Bronchial epithelial cell (primary cell): ENCODE results near the gene ICAM4. TPM values are rescaled to one million over a fixed set of nuclear protein-coding genes. Genes with fewer than 3 reads are reported as not detected.

ENCODE experiments used
- DNase-seq: peaks from one replicate; pipeline ENCODE4 v3.0.0-alpha.2; 2010; ENCODE audit warnings: low read depth
- FAIRE-seq: peaks from 2 replicates; lab custom pipeline; 2011; peaks lifted over from hg19 to GRCh38; lab: Jason Lieb, UNC
- H3K27me3 ChIP-seq: 2 replicates; pipeline ENCODE4 v1.5.1; 2011; ENCODE audit warnings: low read length; ENCODE audit not compliant: control insufficient read depth, insufficient read depth
- H3K36me3 ChIP-seq: 2 replicates; pipeline ENCODE4 v1.5.1; 2011; ENCODE audit warnings: low read length; ENCODE audit not compliant: control insufficient read depth, insufficient read depth
- H3K4me3 ChIP-seq: 2 replicates; pipeline ENCODE4 v1.5.1; 2011; ENCODE audit warnings: mild to moderate bottlenecking, low read depth, low read length, control low read depth
- total RNA-seq: library from RNA; depleted of rRNA; stranded (reverse); fragments of >200 nt; gene quantifications from 2 replicates; pipeline ENCODE4 v1.2.1, GENCODE V29; 2014
- TF ChIP-seq, protein P1 (sequence below): IDR thresholded peaks from 2 replicates; pipeline ENCODE4 v1.5.1; 2011; ENCODE audit warnings: mild to moderate bottlenecking, moderate library complexity, low read length, control low read depth, inconsistent platforms; ENCODE audit not compliant: insufficient read depth, severe bottlenecking

ICAM4 gene
- total RNA-seq, 1 donor from 2014 or later = 10.8 TPM

DNA sequence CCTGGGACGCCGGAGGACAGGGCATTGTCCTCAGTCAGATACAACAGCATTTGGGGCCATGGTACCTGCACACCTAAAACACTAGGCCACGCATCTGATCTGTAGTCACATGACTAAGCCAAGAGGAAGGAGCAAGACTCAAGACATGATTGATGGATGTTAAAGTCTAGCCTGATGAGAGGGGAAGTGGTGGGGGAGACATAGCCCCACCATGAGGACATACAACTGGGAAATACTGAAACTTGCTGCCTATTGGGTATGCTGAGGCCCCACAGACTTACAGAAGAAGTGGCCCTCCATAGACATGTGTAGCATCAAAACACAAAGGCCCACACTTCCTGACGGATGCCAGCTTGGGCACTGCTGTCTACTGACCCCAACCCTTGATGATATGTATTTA, 1.4 kb upstream of the ICAM4 start:
- DNase-seq = no peak
- H3K27me3 ChIP-seq = no peaks in the 10 kb centered on the region
- TF ChIP-seq, protein P1, sequence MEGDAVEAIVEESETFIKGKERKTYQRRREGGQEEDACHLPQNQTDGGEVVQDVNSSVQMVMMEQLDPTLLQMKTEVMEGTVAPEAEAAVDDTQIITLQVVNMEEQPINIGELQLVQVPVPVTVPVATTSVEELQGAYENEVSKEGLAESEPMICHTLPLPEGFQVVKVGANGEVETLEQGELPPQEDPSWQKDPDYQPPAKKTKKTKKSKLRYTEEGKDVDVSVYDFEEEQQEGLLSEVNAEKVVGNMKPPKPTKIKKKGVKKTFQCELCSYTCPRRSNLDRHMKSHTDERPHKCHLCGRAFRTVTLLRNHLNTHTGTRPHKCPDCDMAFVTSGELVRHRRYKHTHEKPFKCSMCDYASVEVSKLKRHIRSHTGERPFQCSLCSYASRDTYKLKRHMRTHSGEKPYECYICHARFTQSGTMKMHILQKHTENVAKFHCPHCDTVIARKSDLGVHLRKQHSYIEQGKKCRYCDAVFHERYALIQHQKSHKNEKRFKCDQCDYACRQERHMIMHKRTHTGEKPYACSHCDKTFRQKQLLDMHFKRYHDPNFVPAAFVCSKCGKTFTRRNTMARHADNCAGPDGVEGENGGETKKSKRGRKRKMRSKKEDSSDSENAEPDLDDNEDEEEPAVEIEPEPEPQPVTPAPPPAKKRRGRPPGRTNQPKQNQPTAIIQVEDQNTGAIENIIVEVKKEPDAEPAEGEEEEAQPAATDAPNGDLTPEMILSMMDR = no peak
- FAIRE-seq = no peak
- peaks cover 3% of the 10 kb centered on the region for H3K36me3 ChIP-seq
- H3K4me3 ChIP-seq = no peak overlapping the region

DNA sequence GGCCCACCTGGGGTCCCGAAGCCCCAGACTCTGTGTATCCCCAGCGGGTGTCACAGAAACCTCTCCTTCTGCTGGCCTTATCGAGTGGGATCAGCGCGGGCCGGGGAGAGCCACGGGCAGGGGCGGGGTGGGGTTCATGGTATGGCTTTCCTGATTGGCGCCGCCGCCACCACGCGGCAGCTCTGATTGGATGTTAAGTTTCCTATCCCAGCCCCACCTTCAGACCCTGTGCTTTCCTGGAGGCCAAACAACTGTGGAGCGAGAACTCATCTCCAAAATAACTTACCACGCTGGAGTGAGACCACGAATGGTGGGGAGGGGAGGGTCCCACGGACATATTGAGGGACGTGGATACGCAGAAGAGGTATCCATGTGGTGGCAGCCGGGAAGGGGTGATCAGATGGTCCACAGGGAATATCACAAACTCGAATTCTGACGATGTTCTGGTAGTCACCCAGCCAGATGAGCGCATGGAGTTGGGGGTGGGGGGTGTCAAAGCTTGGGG, 2.0 kb downstream of the ICAM4 start:
- TF ChIP-seq, protein P1 = no peak
- no peaks in the 10 kb centered on the region for H3K27me3 ChIP-seq
- FAIRE-seq (no peak), DNase-seq (peak; percentile 59)
- H3K36me3 ChIP-seq = peaks cover 13% of the 10 kb centered on the region
- peak overlapping the region; percentile 67 for H3K4me3 ChIP-seq

DNA sequence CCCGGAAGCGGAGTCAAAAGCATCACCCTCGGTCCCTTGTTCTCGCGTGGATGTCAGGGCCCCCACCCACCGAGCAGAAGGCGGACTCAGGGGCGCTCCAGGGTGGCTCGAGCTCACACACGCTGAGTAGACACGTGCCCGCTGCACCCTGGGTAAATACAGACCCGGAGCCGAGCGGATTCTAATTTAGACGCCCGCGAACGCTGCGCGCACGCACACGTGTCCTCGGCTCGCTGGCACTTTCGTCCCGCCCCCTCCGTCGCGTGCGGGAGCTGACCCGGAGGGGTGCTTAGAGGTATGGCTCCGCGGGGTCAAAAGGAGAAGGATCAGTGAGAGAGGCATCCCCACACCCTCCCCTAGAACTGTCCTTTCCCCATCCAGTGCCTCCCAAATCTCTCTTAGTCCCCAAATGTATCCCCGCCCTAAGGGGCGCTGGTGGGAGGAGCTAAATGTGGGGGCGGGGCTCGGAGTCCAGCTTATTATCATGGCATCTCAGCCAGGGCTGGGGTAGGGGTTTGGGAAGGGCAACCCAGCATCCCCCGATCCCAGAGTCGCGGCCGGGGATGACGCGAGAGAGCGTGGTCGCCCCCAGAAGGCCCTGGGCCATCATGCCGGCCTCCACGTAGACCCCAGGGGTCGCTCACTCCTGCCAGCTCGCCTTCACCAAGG, 2.5 kb downstream of the ICAM4 start:
- Histone ChIP-seq H3K27me3 (no peaks in the 10 kb centered on the region), H3K36me3 (peaks cover 16% of the 10 kb centered on the region), H3K4me3 (peak overlapping the region; percentile 67)
- TF ChIP-seq, protein P1 = no peak
- peak; percentile 41 for DNase-seq
- no peak for FAIRE-seq

DNA sequence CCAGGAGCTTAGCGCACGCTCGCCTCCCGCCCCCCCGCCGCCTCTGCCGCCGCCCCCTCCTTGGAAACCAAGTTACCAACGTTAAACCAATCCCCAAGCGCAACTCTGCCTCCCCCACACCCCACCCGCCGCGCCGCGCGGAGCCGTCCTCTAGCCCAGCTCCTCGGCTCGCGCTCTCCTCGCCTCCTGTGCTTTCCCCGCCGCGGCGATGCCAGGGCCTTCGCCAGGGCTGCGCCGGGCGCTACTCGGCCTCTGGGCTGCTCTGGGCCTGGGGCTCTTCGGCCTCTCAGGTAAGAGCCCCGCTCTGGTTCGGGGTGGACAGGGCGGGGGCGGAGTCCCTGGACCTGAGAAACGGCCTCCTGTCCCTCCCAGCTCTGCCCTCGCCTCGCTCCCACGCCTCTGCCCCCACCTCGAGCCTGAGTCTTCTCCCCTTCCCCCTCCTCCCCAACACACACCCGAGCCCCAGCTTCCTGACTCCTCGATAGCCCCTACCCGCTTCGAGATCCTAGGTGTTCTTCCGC, 3.1 kb downstream of the ICAM4 start, which contains the start of gene ICAM5:
ICAM5 (plus strand) TSS at position 117 of the 521 bp plus-strand sequence; CDS start at position 209, 92 bp downstream.
- Histone ChIP-seq H3K36me3 (peaks cover 14% of the 10 kb centered on the region), H3K27me3 (no peaks in the 10 kb centered on the region), H3K4me3 (peak within 1 kb of the TSS; percentile 67)
- FAIRE-seq = no peak
- TF ChIP-seq, protein P1 = no peak
- peak; percentile 27 for DNase-seq

DNA sequence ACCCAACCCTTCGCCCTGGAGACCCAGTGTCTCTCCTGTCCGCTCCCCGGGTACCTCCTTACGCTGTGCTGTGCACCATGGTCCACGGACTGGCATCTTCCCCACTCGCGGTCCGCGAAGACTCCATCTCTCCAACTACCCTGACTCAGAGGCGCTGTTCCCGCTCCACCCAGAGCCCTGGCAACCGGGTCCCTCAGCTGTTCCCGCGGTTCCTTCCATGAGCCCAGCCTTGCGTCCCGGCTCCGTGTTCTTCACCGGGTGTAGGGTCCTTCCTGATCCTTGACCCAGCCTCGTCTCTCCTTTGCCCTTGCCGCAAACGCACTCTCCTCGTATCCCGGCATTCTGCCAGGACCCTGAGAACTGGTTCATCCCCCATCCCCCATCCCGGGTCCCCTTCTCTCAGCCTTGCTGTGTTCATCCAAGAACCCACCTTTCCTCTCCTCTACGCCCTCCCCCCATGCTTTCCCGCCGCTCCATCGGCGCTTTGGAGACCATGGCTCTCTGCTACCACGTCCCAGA, 3.7 kb downstream of the ICAM4 start:
- H3K4me3 ChIP-seq = peak overlapping the region; percentile 67
- no peak for FAIRE-seq
- peaks cover 14% of the 10 kb centered on the region for H3K36me3 ChIP-seq
- no peaks in the 10 kb centered on the region for H3K27me3 ChIP-seq
- no peak for DNase-seq
- TF ChIP-seq, protein P1 = no peak
